Activated CD4-positive, alpha-beta memory T cell treated with anti-CD3 and anti-CD28 coated beads for 36 hours (primary cell): ENCODE data around the gene CAPN2. TPM values are rescaled to one million over a fixed set of nuclear protein-coding genes. Genes with fewer than 3 reads are reported as not detected.
A peak's percentile ranks its signal among the peaks of the same experiment; 100 is the strongest.

Experiments
- CTCF ChIA-PET: fragments of 350-600 bp; sonication (Branson Sonifier 250); formaldehyde crosslinking; loops from one replicate; lab custom pipeline; 2021; ENCODE audit warnings: antibody characterized with exemption, inconsistent platforms; lab: Charles Lee
- POLR2A ChIA-PET: fragments of 350-600 bp; sonication (Branson Sonifier 250); formaldehyde crosslinking; loops from one replicate; lab custom pipeline; 2021; ENCODE audit warnings: antibody characterized with exemption; lab: Charles Lee
- DNase-seq: peaks from one replicate; pipeline ENCODE4 v3.0.0-alpha.2; 2020
- H3K27ac Mint-ChIP-seq: one replicate; pipeline ENCODE4 v1.8.0; 2021; ENCODE audit warnings: mixed read lengths
- H3K27me3 Mint-ChIP-seq: one replicate; pipeline ENCODE4 v1.8.0; 2021; ENCODE audit warnings: mixed read lengths
- H3K36me3 Mint-ChIP-seq: one replicate; pipeline ENCODE4 v1.8.0; 2021; ENCODE audit warnings: mixed read lengths
- H3K4me1 Mint-ChIP-seq: one replicate; pipeline ENCODE4 v1.8.0; 2021; ENCODE audit warnings: low read depth, mixed read lengths
- H3K4me3 Mint-ChIP-seq: one replicate; pipeline ENCODE4 v1.8.0; 2021; ENCODE audit warnings: mild to moderate bottlenecking, mixed read lengths
- H3K9me3 Mint-ChIP-seq: one replicate; pipeline ENCODE4 v1.8.0; 2021; ENCODE audit warnings: mixed read lengths
- intact Hi-C: fragments of 100-400 bp; cut with micrococcal nuclease; formaldehyde crosslinking; loops from one replicate; pipeline ENCODE4 v1.15.1; 2023
- total RNA-seq, 2 experiments: library from RNA; stranded (reverse); gene quantifications; one replicate each; pipeline ENCODE4 v1.2.3, GENCODE V29; 2021

The CAPN2 gene
- total RNA-seq, 2 experiments from 2014 or later, result 61.2 to 64.5 TPM

DNA sequence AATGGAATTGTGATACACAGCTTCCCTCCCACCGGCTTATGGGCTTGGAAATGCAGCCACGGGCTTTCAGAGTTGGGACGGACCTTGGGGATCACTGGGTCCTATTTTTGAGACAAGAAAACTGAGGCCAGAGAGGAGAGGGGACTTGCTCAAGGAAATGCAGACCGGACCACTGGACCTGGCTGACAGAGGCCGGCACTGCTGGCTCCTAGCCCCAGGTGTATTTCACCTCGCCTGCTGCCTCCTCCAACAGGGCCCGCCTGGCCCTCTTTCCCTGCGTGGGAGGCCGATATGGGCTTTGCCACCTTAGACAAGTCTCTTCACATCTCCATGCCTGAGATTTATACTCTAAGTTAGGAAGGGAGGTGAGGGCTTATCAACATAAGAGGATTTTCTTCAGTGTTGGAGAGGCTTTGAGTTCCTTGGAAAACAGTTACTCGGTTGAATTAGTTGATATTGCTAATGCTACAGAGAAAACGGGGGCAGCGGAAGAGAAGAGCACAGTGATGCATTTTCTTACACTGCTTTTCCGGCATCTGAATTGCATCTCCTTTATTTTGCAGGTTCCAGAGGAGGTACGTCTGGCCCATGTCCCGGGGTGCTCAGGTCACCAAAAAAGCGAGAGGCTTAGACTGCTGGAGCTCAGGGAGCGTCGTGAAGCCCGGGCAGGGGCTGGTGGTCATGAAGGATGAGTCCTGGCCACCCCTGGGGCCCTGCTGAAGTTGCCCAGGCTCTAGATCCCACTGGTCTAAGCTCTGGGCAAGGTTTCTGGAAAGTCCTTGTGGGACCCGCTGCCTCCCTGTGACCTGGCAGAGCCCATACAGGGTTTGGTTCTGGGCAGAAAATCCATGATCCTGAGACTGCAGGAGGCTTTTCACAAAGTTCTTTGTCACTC, 44.7 kb downstream of the CAPN2 start:
- H3K4me3 Mint-ChIP-seq, result no peak overlapping the region
- no peaks in the 10 kb centered on the region for H3K9me3 Mint-ChIP-seq
- intact Hi-C loops, result no loop called here
- no peaks in the 10 kb centered on the region for H3K27me3 Mint-ChIP-seq
- DNase-seq, result no peak
- ChIA-PET CTCF (interaction anchor here (0.6 to 1.1 kb wide), 3 partner anchors 51 to 64 kb away, joined by 3 to 4 read pairs (median 3); no protein-coding TSS in a partner anchor), POLR2A (interaction anchor here (0.6 kb wide), 1 partner anchor 966 kb away, joined by 3 read pairs; no protein-coding TSS in a partner anchor)
- H3K4me1 Mint-ChIP-seq, result no peaks in the 10 kb centered on the region
- H3K36me3 Mint-ChIP-seq, result peaks cover 22% of the 10 kb centered on the region
- no peak overlapping the region for H3K27ac Mint-ChIP-seq

DNA sequence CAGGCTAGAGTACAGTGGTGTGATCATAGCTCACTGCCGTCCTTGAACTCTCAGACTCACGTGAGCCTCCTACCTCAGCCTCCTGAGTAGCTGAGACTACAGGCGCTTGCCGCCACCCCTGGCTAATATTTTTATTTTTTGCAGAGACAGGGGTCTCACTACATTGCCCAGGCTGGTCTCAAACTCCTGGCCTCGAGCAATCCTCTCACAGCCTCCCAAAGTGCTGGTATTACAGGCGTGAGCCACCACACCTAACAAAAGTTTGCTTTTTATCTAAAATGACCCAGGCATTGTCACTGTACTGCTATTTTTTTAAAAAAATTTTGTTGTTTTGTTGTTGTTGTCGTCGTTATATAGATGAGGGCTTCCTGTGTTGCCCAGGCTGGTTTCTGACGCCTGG, 46.4 kb downstream of the CAPN2 start:
- ChIA-PET POLR2A (no interaction called here), CTCF (no interaction called here)
- intact Hi-C loops, result no loop called here
- DNase-seq, result no peak
- H3K4me3 Mint-ChIP-seq, result no peak overlapping the region
- no peak overlapping the region for H3K27ac Mint-ChIP-seq
- peaks cover 19% of the 10 kb centered on the region for H3K36me3 Mint-ChIP-seq
- H3K9me3 Mint-ChIP-seq, result no peaks in the 10 kb centered on the region
- no peaks in the 10 kb centered on the region for H3K4me1 Mint-ChIP-seq
- no peaks in the 10 kb centered on the region for H3K27me3 Mint-ChIP-seq

DNA sequence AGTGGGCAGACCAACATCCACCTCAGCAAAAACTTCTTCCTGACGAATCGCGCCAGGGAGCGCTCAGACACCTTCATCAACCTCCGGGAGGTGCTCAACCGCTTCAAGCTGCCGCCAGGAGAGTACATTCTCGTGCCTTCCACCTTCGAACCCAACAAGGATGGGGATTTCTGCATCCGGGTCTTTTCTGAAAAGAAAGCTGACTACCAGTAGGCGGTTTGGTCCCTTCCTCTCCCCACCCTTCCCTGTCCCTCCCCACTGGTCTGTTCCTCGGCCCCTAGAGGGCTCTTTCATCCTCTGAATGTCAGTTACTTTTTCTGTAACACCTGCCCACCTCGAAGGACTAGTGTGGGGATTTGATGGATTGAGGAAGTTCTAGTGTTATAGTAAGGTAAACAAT, 46.9 kb downstream of the CAPN2 start:
- Mint-ChIP-seq H3K4me1 (no peaks in the 10 kb centered on the region), H3K9me3 (no peaks in the 10 kb centered on the region), H3K27ac (no peak overlapping the region), H3K27me3 (no peaks in the 10 kb centered on the region), H3K4me3 (no peak overlapping the region), H3K36me3 (peaks cover 19% of the 10 kb centered on the region)
- ChIA-PET CTCF (interaction anchor here (1.3 kb wide), 1 partner anchor 10 kb away, joined by 5 read pairs; no protein-coding TSS in a partner anchor), POLR2A (interaction anchor here (0.8 kb wide), 1 partner anchor 11 kb away, joined by 3 read pairs; no protein-coding TSS in a partner anchor)
- intact Hi-C loops, result no loop called here
- no peak for DNase-seq

DNA sequence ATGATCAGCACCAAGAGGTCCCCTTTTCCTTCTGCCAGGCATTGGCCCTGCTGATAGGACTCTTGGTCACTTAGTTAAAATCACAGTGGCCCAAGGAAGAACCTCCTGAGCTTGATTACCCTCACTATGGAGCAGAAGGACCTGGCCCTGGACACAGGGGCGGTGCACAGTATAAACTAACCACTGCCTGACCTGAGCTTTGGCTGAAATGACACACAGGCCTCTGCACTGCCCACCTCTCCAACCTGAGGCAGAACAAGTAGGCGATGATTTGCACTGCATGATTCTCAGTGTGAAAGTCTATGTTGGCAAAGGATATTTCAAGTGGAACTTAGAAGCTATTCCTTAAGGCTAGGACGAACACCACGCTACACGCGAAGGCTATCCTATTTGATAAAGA, 48.5 kb downstream of the CAPN2 start:
- Mint-ChIP-seq H3K27ac (no peak overlapping the region), H3K27me3 (no peaks in the 10 kb centered on the region), H3K36me3 (peaks cover 22% of the 10 kb centered on the region), H3K4me3 (no peak overlapping the region), H3K9me3 (no peaks in the 10 kb centered on the region), H3K4me1 (no peaks in the 10 kb centered on the region)
- POLR2A ChIA-PET, result no interaction called here
- intact Hi-C loops, result no loop called here
- no peak for DNase-seq
- CTCF ChIA-PET, result interaction anchor here (1.3 to 1.8 kb wide), 3 partner anchors 12 to 62 kb away, joined by 5 to 12 read pairs (median 6); no protein-coding TSS in a partner anchor

DNA sequence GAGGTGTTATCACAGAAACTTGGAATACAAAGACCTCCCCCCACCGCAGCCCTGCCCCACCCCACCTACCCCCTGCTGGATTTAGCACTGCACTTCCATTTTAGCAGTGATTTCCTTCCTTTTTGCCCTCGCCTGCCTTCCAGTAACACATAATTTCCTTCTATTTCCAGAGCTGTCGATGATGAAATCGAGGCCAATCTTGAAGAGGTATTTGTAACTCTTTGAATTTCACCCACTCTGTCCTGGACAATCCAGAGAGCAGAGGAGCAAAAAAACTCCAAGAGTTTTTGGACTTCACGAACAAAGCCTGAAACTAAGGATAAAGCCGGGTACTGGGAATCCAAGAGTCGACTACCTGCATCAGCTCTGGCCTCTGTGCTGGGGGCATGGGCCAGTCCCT, 49.1 kb downstream of the CAPN2 start:
- Mint-ChIP-seq H3K27me3 (no peaks in the 10 kb centered on the region), H3K27ac (no peak overlapping the region), H3K4me1 (no peaks in the 10 kb centered on the region), H3K36me3 (peaks cover 28% of the 10 kb centered on the region), H3K9me3 (no peaks in the 10 kb centered on the region), H3K4me3 (no peak overlapping the region)
- ChIA-PET POLR2A (no interaction called here), CTCF (interaction anchor here (1.6 to 1.8 kb wide), 2 partner anchors 12 to 63 kb away, joined by 6 to 12 read pairs; no protein-coding TSS in a partner anchor)
- no peak for DNase-seq
- intact Hi-C loops, result no loop called here

DNA sequence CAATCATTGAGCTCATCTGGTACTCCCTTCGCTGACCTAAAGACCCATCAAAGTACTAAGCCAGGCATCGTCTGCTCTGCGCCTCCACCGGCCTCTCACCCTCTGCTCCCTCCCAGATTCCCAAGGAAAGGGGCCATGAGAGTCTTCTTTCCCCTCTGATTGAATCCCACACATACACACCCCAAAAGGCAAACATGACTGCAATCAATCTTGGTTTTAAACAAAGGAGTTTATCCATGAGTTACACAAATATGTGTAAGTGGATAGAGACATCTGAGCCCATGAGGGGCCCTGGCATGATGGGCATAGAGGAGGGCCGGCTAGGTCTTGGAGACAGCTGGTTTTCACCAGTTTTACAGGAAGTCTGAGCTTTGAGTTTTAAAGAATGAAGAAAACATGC, 50.9 kb downstream of the CAPN2 start:
- H3K9me3 Mint-ChIP-seq, result no peaks in the 10 kb centered on the region
- H3K27me3 Mint-ChIP-seq, result no peaks in the 10 kb centered on the region
- CTCF ChIA-PET, result no interaction called here
- DNase-seq, result no peak
- POLR2A ChIA-PET, result no interaction called here
- intact Hi-C loops, result no loop called here
- H3K4me1 Mint-ChIP-seq, result no peaks in the 10 kb centered on the region
- H3K27ac Mint-ChIP-seq, result peak overlapping the region; percentile 33
- H3K36me3 Mint-ChIP-seq, result peaks cover 28% of the 10 kb centered on the region
- H3K4me3 Mint-ChIP-seq, result no peak overlapping the region

DNA sequence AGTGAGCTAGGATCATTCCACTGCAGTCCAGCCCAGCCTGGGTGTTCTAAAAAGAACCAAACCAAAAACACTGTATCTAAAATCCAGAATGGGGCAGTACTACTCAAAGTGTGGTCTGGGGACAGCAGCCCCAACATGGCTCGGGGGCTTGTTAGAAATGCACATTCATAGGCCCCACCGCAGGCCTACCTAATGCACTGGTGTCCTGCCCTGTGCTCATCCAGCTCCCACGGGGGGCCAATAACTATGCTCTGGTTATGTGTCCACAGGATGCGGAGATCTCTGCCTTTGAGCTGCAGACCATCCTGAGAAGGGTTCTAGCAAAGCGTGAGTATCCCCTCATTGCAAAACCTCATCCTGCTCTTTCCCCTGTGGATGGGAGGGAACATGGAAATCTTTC, 51.5 kb downstream of the CAPN2 start:
- intact Hi-C loops, result no loop called here
- DNase-seq, result no peak
- Mint-ChIP-seq H3K27ac (no peak overlapping the region), H3K4me1 (no peaks in the 10 kb centered on the region), H3K27me3 (no peaks in the 10 kb centered on the region), H3K36me3 (peaks cover 28% of the 10 kb centered on the region), H3K4me3 (no peak overlapping the region), H3K9me3 (peaks cover 2% of the 10 kb centered on the region)
- CTCF ChIA-PET, result interaction anchor here (2.0 kb wide), 1 partner anchor 15 kb away, joined by 9 read pairs; no protein-coding TSS in a partner anchor
- POLR2A ChIA-PET, result no interaction called here

DNA sequence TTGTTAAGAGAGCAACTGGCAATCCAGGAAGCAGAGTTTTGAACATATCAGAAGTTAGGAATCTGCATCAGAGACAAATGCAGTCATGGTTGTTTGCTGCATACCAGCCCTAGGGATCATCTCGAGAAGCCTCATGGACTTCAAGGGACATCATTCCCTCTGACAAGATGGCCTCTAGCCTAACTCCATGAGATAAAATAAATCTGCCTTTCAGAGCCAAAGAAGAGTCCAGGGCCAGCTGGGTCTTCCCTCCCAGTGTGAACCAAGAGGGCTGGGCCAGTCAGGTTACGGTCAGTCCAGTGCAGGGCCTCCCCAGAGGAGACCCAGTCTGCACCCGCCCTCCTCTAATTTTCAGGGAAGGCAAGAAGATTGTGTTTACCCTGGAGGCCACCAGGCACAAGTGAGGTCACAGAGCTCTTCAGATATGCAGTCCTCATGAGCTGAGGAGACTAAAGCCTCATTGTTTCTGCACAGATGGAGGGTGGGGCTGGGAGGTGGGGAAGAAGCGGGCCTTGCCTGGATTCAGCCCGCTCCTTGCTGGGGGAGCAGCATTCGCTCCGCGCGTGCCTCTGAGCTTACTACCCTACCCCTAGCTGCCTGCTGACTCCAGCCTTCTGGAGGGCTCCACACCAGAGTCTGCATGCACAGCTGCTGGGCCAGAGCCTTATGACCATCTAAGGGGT, 52.8 kb downstream of the CAPN2 start:
- CTCF ChIA-PET, result interaction anchor here (2.0 kb wide), 1 partner anchor 16 kb away, joined by 9 read pairs; no protein-coding TSS in a partner anchor
- no peak overlapping the region for H3K27ac Mint-ChIP-seq
- no peak for DNase-seq
- H3K27me3 Mint-ChIP-seq, result no peaks in the 10 kb centered on the region
- H3K36me3 Mint-ChIP-seq, result peaks cover 38% of the 10 kb centered on the region
- H3K9me3 Mint-ChIP-seq, result peaks cover 3% of the 10 kb centered on the region
- no peaks in the 10 kb centered on the region for H3K4me1 Mint-ChIP-seq
- intact Hi-C loops, result no loop called here
- POLR2A ChIA-PET, result no interaction called here
- no peak overlapping the region for H3K4me3 Mint-ChIP-seq

DNA sequence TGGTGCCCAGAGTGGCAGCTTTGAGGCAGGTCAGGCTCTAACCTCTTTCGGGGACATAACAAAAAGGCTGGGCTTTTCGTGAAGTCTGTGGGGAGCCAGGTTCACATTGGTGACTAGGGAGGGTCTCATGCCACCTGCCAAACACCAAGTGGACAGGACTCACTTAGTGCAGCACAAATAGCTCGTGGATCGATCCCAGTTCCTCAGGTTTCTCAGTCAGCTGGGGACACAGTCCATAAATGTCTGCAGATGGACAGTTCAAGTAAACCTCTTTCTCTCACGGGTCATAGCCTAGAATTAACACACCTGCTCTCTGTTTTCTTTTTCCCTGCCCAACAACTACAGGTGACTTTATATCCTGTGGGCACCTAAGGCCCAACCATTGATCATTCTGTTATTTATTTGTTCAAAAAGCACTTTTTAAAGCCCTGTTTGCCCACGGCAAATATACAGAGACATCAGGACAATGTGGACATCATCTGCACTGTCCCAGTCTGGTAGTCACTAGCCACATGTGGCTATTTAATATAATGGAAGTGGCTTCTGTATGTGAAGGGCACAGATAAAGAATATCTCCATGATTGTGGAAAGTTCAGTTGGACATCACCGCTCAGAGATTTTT, 53.5 kb downstream of the CAPN2 start:
- Mint-ChIP-seq H3K4me3 (no peak overlapping the region), H3K27me3 (no peaks in the 10 kb centered on the region), H3K27ac (no peak overlapping the region), H3K4me1 (no peaks in the 10 kb centered on the region), H3K36me3 (peaks cover 41% of the 10 kb centered on the region), H3K9me3 (peaks cover 3% of the 10 kb centered on the region)
- ChIA-PET POLR2A (no interaction called here), CTCF (interaction anchor here (2.0 kb wide), 1 partner anchor 17 kb away, joined by 9 read pairs; no protein-coding TSS in a partner anchor)
- DNase-seq, result no peak
- intact Hi-C loops, result no loop called here

DNA sequence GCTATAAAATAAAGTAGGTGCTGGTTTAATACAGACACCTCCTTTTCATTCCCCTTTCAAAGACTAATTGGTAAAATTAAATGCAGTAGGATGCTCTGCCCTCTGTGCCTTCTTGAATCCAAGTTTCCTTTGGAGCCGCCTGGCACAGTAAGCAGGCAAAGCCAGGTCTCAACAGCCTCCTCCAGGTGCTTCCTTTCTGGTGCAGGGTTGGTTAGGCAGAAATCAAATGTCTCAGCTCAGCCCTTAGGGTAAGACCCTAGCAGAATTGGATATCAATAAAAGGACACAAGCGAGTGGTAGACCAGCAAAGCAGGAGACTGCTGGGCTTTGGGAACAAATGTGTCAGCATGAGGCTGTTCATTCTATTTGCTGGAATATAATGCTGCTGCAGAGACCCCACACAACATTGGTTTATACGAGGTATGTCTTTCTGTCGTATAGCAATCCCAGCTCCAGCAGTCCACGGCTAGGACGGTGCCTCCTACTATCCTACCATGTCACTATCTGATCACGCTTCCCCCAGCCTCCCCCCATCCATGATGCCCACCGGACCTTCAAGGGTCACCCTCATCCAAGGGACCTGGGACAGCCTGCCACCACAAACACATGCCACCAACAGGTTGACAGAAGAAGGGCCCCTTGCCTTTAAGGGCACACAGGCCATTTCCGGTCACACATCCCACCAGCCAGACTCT, 58.4 kb downstream of the CAPN2 start:
- POLR2A ChIA-PET, result interaction anchor here (0.5 to 1.1 kb wide), 2 partner anchors 11 to 71 kb away, joined by 3 read pairs; no protein-coding TSS in a partner anchor

DNA sequence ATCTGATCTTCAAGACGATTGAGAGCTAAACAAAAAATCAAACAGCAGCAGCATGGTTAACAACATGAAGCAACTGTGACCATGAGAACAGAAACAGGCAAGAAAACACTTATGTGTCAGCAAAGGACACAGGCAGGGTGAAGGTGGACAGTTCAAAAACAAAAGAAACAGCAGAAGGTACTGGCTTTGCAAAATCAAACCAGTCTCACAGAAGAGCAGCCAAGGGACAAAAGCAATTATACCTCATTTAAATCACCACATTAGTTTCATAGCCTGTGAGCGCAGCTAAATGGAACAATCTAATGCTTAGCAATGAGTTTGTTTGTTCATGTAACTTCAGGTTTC, 59.1 kb downstream of the CAPN2 start:
- intact Hi-C loops, result no loop called here
- Mint-ChIP-seq H3K36me3 (peaks cover 55% of the 10 kb centered on the region), H3K9me3 (peaks cover 3% of the 10 kb centered on the region), H3K27me3 (no peaks in the 10 kb centered on the region), H3K4me3 (no peak overlapping the region), H3K4me1 (peaks cover 39% of the 10 kb centered on the region), H3K27ac (peak overlapping the region; percentile 39)
- no peak for DNase-seq
- ChIA-PET CTCF (interaction anchor here (0.7 to 3.2 kb wide), 2 partner anchors 22 to 76 kb away, joined by 3 to 27 read pairs; no protein-coding TSS in a partner anchor), POLR2A (interaction anchor here (1.1 kb wide), 1 partner anchor 71 kb away, joined by 3 read pairs; no protein-coding TSS in a partner anchor)

More for the DNA sequence above, 58.4 kb downstream of the CAPN2 start:
- intact Hi-C loops, result no loop called here
- H3K9me3 Mint-ChIP-seq, result peaks cover 3% of the 10 kb centered on the region
- H3K27ac Mint-ChIP-seq, result no peak overlapping the region
- no peak for DNase-seq
- CTCF ChIA-PET, result interaction anchor here (3.2 kb wide), 1 partner anchor 22 kb away, joined by 27 read pairs; no protein-coding TSS in a partner anchor
- no peaks in the 10 kb centered on the region for H3K27me3 Mint-ChIP-seq
- H3K36me3 Mint-ChIP-seq, result peaks cover 56% of the 10 kb centered on the region
- peaks cover 33% of the 10 kb centered on the region for H3K4me1 Mint-ChIP-seq
- no peak overlapping the region for H3K4me3 Mint-ChIP-seq
